Activated CD8-positive, alpha-beta T cell treated with anti-CD3 and anti-CD28 coated beads, Interleukin-2, amount 10 ng/mL, durations not matched to agents 7 days and 5 days (primary cell): ENCODE data around the gene ZBTB44. TPM values are rescaled to one million over a fixed set of nuclear protein-coding genes. Genes with fewer than 3 reads are reported as not detected.

Experiments used
- ATAC-seq: fragments of 150-1000 bp; cut with Tn5 transposase; one replicate; pipeline ENCODE4 v1.10.0; 2021; ENCODE audit warnings: moderate library complexity
- CTCF ChIA-PET: fragments of 350-600 bp; sonication (Branson Sonifier 250); formaldehyde crosslinking; loops from one replicate; lab custom pipeline; 2021; ENCODE audit warnings: antibody characterized with exemption; lab: Charles Lee
- POLR2A ChIA-PET: fragments of 350-600 bp; sonication (Branson Sonifier 250); formaldehyde crosslinking; loops from one replicate; lab custom pipeline; 2021; ENCODE audit warnings: antibody characterized with exemption; lab: Charles Lee
- DNase-seq: peaks from one replicate; pipeline ENCODE4 v3.0.0-alpha.2; 2020
- H3K27ac Mint-ChIP-seq: one replicate; pipeline ENCODE4 v1.8.0; 2021; ENCODE audit warnings: mild to moderate bottlenecking, mixed read lengths
- H3K27me3 Mint-ChIP-seq: one replicate; pipeline ENCODE4 v1.8.0; 2021; ENCODE audit warnings: low read depth, mixed read lengths
- H3K36me3 Mint-ChIP-seq: one replicate; pipeline ENCODE4 v1.8.0; 2021; ENCODE audit warnings: low read depth, mixed read lengths
- H3K4me1 Mint-ChIP-seq: one replicate; pipeline ENCODE4 v1.8.0; 2021; ENCODE audit warnings: low read depth, mixed read lengths
- H3K4me3 Mint-ChIP-seq: one replicate; pipeline ENCODE4 v1.8.0; 2021; ENCODE audit warnings: mild to moderate bottlenecking, mixed read lengths
- H3K9me3 Mint-ChIP-seq: one replicate; pipeline ENCODE4 v1.8.0; 2022; ENCODE audit warnings: mixed read lengths; ENCODE audit not compliant: insufficient read depth
- total RNA-seq, 2 experiments: library from RNA; stranded (reverse); gene quantifications; one replicate each; pipeline ENCODE4 v1.2.3, GENCODE V29; 2021

Gene ZBTB44
- total RNA-seq, 2 experiments from 2014 or later: 37.8 to 42.1 TPM

DNA sequence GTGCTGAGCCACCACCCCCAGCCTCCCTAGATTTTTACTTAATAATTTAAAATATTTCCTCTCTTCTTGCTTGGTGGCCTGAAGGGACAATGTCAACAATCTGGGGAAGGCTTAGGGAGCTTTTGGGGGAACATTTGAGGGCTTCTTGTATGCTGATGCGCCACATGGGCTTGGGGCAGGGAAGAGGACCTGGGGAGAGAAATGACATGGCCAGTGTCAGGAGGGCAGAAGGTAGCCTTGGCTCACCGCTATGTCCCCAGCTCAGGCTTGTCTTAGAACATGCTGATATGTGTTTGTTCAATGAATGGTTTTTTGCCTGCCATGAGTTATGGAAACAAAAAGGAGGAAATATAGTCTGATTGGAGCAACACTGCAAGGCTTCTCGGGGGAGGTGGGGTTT is 103.6 kb downstream of the ZBTB44 start:
- Mint-ChIP-seq H3K27me3 (peaks cover 8% of the 10 kb centered on the region), H3K4me1 (no peaks in the 10 kb centered on the region), H3K4me3 (no peak overlapping the region), H3K9me3 (no peaks in the 10 kb centered on the region), H3K36me3 (no peaks in the 10 kb centered on the region), H3K27ac (no peak overlapping the region)
- DNase-seq: no peak
- ChIA-PET POLR2A (no interaction called here), CTCF (no interaction called here)
- no peak for ATAC-seq

DNA sequence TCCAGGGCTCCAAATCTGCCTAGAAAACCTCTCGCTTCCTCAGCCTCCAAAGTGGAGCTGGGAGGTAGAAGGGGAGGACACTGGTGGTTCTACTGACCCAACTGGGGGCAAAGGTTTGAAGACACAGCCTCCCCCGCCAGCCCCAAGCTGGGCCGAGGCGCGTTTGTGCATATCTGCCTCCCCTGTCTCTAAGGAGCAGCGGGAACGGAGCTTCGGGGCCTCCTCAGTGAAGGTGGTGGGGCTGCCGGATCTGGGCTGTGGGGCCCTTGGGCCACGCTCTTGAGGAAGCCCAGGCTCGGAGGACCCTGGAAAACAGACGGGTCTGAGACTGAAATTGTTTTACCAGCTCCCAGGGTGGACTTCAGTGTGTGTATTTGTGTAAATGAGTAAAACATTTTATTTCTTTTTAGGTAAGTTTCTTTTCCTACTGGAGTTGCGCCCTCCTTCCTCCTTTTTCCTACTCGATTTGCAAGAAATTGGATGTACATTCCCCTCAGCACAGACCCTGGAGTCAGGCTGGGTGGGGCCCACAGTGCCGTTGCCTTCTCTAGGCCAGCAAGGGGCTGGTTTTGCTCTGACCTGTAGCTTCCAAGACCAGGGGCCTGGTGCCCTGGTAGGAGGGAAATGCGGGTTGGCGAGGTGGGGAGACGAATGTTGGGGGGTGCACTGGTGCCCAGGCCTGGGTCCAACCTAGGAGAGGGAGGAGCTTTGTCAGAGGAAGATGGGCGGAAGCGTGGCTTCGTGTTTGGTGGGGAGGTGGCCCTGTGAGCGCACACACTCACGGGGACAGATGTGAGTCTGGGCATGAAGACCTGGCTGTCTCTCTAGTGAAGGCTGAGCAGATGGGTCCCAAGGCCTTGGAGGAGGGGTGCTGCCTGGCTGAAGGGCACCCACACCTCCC is 104.5 kb downstream of the ZBTB44 start:
- ChIA-PET CTCF (no interaction called here), POLR2A (no interaction called here)
- no peak for ATAC-seq
- no peaks in the 10 kb centered on the region for H3K36me3 Mint-ChIP-seq
- H3K4me1 Mint-ChIP-seq: no peaks in the 10 kb centered on the region
- H3K4me3 Mint-ChIP-seq: no peak overlapping the region
- no peak for DNase-seq
- H3K9me3 Mint-ChIP-seq: no peaks in the 10 kb centered on the region
- H3K27me3 Mint-ChIP-seq: peaks cover 5% of the 10 kb centered on the region
- no peak overlapping the region for H3K27ac Mint-ChIP-seq

DNA sequence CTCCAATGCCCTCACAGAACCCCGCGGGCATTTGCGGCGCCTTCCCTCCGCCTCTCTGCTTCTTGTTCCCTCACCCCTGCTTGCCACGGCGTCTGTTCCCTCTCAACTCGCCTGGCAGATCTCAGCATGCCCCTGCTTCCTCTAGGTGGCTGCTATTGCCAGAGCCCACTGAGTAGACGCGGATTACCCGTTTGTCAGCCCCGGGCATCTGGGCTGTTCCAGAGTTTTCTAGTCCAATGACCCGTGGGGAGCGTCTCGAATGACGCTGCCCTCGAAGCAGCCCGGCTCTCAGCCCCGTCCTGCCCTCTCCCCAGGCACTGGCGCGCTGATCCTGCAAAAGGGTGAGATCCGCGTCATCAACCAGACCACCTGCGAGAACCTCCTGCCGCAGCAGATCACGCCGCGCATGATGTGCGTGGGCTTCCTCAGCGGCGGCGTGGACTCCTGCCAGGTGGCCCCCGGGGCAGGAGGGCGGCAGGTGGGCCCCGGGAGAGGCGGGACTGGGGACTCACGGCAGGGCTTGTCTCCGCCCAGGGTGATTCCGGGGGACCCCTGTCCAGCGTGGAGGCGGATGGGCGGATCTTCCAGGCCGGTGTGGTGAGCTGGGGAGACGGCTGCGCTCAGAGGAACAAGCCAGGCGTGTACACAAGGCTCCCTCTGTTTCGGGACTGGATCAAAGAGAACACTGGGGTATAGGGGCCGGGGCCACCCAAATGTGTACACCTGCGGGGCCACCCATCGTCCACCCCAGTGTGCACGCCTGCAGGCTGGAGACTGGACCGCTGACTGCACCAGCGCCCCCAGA is 105.4 kb downstream of the ZBTB44 start:
- ChIA-PET CTCF (interaction anchor here (1.1 kb wide), 1 partner anchor 154 kb away, joined by 3 read pairs; no protein-coding TSS in a partner anchor), POLR2A (no interaction called here)
- Mint-ChIP-seq H3K27ac (no peak overlapping the region), H3K36me3 (no peaks in the 10 kb centered on the region), H3K4me1 (no peaks in the 10 kb centered on the region), H3K27me3 (peaks cover under 1% of the 10 kb centered on the region), H3K4me3 (no peak overlapping the region), H3K9me3 (no peaks in the 10 kb centered on the region)
- ATAC-seq (no peak), DNase-seq (no peak)

DNA sequence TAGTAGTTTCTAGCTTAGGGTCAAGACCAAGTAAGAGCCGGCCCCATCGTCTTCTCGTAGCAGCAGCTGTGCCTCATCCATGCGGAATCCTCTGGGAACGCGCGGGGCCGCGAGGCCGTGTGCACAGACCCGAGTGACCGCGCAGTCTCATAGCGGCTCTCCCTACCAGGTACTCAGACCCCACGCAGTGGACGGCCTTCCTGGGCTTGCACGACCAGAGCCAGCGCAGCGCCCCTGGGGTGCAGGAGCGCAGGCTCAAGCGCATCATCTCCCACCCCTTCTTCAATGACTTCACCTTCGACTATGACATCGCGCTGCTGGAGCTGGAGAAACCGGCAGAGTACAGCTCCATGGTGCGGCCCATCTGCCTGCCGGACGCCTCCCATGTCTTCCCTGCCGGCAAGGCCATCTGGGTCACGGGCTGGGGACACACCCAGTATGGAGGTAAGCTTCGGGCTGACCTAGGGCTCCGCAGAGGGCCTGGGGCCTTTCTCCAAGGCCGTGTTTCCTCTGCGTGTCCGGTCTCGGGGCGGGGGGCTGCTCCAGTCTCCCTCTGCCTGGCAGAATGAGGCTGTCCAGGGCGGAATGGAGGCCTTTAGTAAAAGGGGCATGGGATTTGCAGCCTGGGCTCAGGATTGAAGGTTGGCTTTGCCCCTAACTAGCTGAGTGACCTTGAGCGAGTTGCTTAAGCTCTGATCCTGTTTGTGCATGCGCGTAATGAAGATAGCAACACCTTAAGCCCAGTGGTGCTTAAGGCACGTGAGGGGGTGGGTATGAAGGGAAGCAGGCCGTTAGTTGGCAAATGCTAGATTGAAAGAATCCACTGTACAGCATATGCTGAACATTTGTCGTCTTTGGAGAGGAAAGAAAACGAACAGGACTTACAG is 106.2 kb downstream of the ZBTB44 start:
- no peaks in the 10 kb centered on the region for H3K4me1 Mint-ChIP-seq
- POLR2A ChIA-PET: no interaction called here
- no peaks in the 10 kb centered on the region for H3K36me3 Mint-ChIP-seq
- H3K27me3 Mint-ChIP-seq: no peaks in the 10 kb centered on the region
- CTCF ChIA-PET: interaction anchor here (1.1 to 2.3 kb wide), 2 partner anchors 155 to 227 kb away, joined by 3 to 5 read pairs; no protein-coding TSS in a partner anchor
- DNase-seq: no peak
- no peak overlapping the region for H3K27ac Mint-ChIP-seq
- no peaks in the 10 kb centered on the region for H3K9me3 Mint-ChIP-seq
- ATAC-seq: no peak
- no peak overlapping the region for H3K4me3 Mint-ChIP-seq

DNA sequence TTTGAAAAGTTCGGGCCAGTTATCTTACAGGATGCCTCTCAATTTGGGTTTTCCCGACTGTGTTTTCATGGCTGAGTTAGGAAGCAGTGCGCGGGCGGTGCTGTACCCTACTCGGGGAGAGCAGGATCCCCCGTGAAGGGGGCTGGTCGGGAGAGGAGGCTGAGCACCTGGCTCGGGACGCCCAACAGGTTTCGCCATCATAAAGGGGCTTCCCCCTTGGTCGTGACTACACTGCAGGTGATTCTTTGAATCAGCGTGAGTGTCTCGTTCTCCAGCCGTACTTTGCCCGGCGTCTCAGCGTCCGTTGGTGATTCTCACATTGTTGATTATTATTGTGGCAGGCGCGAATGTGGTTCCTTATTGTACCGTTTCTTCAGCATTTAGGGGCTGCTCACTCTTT is 108.6 kb downstream of the ZBTB44 start:
- H3K27me3 Mint-ChIP-seq: no peaks in the 10 kb centered on the region
- DNase-seq: no peak

DNA sequence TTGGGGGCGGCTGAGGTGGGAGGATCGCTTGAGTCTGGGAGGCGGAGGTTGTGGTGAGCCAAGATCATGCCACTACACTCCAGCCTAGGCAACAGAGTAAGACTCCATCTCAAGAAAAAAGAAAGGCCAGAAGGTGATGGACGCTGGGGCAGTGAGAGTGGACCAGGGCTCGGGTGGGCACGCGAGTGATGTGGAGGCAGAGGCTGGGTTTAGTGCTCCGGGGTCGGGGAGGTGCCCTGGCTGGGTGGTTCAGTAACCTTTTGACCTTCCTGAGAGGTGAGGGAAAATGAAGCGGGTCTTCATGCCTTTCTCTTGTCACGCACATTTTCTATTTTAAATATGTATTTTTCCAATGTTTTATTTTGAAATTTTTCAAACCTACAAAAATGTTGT is 110.0 kb downstream of the ZBTB44 start:
- no peak for DNase-seq
- Mint-ChIP-seq H3K9me3 (no peaks in the 10 kb centered on the region), H3K4me3 (no peak overlapping the region), H3K36me3 (no peaks in the 10 kb centered on the region), H3K27me3 (no peaks in the 10 kb centered on the region), H3K4me1 (no peaks in the 10 kb centered on the region), H3K27ac (no peak overlapping the region)
- POLR2A ChIA-PET: no interaction called here
- no peak for ATAC-seq
- CTCF ChIA-PET: no interaction called here

More for the DNA sequence above, 108.6 kb downstream of the ZBTB44 start:
- H3K9me3 Mint-ChIP-seq: no peaks in the 10 kb centered on the region
- ChIA-PET POLR2A (no interaction called here), CTCF (interaction anchor here (0.7 to 2.3 kb wide), 3 partner anchors 125 to 656 kb away, joined by 3 to 5 read pairs (median 4); no protein-coding TSS in a partner anchor)
- no peak overlapping the region for H3K27ac Mint-ChIP-seq
- no peak overlapping the region for H3K4me3 Mint-ChIP-seq
- H3K36me3 Mint-ChIP-seq: no peaks in the 10 kb centered on the region
- no peaks in the 10 kb centered on the region for H3K4me1 Mint-ChIP-seq
- no peak for ATAC-seq

DNA sequence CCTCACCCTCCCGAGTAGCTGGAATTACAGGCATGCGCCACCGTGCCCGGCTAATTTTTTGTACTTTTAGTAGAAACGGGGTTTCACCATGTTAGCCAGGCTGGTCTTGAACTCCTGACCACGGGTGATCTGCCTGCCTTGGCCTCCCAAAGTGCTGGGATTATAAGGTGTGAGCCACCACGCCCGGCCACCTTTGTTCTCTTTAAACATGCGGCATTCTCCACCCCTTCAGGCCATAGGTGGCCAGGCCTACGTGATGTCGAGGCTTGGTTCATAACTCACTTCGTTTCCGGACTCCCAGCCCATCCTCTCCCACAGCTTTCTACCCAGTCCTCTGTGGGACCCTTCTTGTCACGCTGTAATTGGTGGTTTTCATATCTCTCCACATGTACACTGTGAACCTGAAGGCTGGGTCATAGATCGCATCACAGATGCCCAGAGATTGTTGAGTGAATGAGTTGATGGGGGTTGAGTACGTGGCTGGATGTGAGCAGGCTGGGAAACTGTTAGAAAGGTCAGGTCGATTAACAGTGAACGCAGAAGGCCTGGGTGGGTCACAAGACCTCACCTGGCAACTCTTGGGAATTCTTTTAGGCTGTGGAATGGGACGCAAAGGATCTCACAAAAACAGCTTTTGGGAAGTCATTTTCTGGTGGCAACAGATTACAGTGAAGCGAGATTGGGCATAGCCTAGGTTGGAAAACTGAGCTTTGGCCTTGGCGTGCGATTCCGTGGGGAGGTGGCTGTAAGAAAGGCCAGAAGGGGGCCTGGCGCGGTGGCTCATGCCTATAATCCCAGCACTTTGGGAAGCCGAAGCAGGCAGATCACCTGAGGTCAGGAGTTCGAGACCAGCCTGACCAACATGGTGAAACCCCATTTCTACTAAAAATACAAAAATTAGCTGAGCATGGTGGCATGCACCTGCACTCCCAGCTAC is 110.7 kb downstream of the ZBTB44 start:
- Mint-ChIP-seq H3K4me1 (no peaks in the 10 kb centered on the region), H3K36me3 (no peaks in the 10 kb centered on the region), H3K9me3 (no peaks in the 10 kb centered on the region), H3K27ac (no peak overlapping the region), H3K27me3 (no peaks in the 10 kb centered on the region), H3K4me3 (no peak overlapping the region)
- ChIA-PET POLR2A (no interaction called here), CTCF (no interaction called here)
- DNase-seq: no peak
- no peak for ATAC-seq

DNA sequence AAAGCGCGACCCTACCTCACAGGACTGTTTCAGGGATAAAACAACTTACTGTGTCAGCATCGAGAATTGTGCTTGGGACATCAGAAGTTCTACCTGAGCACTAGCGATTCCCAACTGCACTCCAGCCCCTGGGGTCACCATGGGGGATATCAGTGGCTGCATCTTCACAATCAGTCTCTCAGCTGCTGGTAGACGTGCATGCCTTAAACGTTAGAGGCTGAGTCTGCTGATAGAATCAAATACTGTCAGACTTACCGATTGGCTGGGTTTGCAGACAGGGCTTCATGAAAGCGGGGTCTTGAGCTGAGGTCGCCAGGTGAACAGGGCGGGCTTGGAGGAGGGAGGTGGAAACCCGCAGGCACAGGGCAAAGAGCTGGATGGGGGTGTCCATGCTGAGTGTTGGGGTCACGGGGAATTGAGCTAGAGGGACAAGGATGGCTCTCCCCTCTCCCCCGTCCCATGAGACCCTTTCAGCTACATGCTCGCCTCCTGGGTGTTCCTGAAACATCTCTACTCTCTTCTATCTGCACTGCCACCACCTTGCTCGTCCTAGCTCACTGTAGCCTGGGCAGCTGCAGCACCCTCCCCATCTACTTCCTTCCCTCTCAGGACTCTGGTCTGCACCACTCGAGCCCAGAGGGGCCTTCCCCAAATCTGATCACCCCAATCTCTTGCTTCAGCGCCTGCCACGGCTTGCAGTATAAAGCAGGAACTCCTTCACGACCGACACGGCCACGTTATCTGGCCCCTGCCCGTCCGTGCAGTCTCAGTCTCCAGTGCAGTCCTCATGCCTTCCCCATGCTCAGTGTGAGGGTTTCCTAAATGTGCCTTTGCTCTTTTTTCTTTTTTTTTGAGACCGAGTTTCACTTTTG is 111.7 kb downstream of the ZBTB44 start:
- Mint-ChIP-seq H3K9me3 (no peaks in the 10 kb centered on the region), H3K36me3 (no peaks in the 10 kb centered on the region), H3K4me3 (no peak overlapping the region), H3K27ac (no peak overlapping the region), H3K4me1 (no peaks in the 10 kb centered on the region), H3K27me3 (no peaks in the 10 kb centered on the region)
- ATAC-seq (no peak), DNase-seq (no peak)
- ChIA-PET CTCF (interaction anchor here (2.2 kb wide), 1 partner anchor 10 kb away, joined by 6 read pairs; no protein-coding TSS in a partner anchor), POLR2A (no interaction called here)

DNA sequence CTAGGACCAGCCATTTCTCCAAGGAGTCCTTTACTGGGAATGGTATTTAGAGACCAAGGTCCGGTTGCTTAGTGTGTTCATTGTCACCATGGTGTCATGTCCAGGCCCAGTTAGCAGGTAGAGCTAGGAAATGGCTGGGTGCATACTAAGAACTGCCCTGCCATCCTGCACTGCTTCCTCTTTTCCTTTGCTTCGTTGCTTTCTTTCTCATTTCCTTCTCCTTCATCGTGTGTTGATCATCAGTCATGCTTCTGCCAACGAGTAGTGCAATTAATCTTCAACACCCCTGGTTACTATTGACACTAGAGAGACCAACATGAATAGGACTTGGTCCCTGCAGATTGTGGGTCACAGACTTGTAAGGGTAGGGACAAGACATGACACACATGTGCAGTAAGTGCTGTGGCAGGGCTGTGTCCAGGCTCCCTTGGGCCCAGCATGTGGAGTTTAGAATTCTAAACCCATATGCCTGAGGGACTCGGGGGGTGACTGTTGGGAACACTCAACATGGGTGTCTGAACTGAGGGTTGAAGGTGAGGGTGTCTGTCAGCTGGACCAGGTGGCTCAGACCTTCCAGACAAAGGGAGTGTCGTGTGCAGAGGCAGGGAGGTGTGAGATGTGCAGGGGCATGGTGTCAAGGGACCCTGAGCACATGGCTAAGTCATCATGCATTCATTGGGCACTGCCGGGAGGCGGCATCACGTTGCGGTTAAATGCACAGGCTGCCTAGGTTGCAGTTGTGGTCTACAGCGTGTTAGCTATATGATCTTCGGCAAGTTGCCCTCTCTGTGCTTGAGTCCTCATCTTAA is 112.5 kb downstream of the ZBTB44 start:
- CTCF ChIA-PET: interaction anchor here (2.2 kb wide), 1 partner anchor 11 kb away, joined by 6 read pairs; no protein-coding TSS in a partner anchor
- ATAC-seq (no peak), DNase-seq (no peak)
- H3K9me3 Mint-ChIP-seq: no peaks in the 10 kb centered on the region
- no peaks in the 10 kb centered on the region for H3K4me1 Mint-ChIP-seq
- no peak overlapping the region for H3K27ac Mint-ChIP-seq
- H3K27me3 Mint-ChIP-seq: no peaks in the 10 kb centered on the region
- H3K36me3 Mint-ChIP-seq: no peaks in the 10 kb centered on the region
- H3K4me3 Mint-ChIP-seq: no peak overlapping the region
- POLR2A ChIA-PET: no interaction called here
